ENCODE measurements around the gene PCDH9.

Gene PCDH9

DNA sequence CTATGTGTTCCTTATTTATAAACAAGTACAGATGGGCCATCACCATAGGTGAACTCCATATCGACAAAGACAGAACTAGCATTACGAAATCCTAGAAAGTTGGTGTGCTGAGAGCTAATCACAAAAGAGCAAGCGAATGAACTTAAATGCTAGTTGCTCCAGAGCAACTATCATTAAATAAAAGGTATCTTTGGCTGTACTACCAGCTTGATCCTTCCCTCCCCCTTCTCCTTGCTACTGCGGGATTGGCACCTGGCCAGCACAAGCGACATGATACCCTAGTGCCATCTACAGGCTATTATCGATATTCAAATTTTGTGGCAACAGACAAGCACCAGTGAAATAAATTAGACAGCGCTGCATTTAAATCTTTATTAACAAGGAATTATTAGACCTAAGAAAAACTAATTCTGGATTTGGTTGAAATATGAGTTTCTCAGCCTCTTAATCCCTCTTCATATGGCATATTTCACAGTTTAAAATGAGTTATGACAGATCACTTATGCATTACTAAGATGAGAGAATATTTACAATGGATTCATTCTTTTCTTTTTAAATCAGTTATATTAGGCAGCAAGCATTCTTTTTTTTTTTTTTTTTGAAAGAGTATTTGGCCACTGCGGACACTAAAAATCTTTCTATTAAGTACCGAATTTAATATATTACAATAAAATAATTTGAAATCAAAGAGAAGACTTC, 5.8 kb downstream of the PCDH9 start:
- H2BK5ac ChIP-seq (ENCODE audit: low read length) = no peak overlapping the region

DNA sequence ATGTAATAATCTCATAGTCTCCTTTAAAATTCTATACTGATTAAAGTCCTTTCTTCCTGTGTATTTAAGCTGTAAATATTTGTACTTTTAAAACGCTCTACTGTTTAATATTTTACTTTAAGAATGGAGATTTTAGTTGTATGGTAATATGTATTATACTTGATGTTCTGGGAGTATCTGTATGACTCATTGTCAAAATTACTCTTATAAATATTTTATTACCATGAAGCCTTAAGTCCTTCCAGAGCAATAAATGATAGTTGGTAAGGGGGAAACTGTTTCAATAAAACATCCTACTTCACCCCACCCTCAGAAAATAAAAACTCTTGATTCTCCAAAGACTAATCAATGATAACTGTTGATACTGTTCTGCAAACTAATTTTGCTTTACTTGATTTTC, 6.4 kb downstream of the PCDH9 start:
- peaks cover 0 to 10% of the 10 kb centered on the region in 2 donors for H3K9me3 ChIP-seq (replicated peaks in 1 of 2; ENCODE audit: control insufficient read depth in 2 of 2, insufficient read depth in 1 of 2, low read depth in 1 of 2, low read length in 2 of 2)
- no peak overlapping the region for H3K4ac ChIP-seq (ENCODE audit: low read length)
- peak overlapping the region; percentile 4 for H2AFZ ChIP-seq (ENCODE audit: low read length)
- H3K23ac ChIP-seq (ENCODE audit: low read depth, low read length, poor library complexity) = no peak overlapping the region
- no peak overlapping the region for H4K8ac ChIP-seq (ENCODE audit: low read depth, low read length)
- H3K79me1 ChIP-seq (ENCODE audit: low read depth, low read length) = no peaks in the 10 kb centered on the region
- no peak overlapping the region for H3K27ac ChIP-seq (replicated peaks; ENCODE audit: low read length)
- peaks cover 0 to 23% of the 10 kb centered on the region in 2 donors for H3K36me3 ChIP-seq (replicated peaks in 1 of 2; ENCODE audit: control insufficient read depth in 2 of 2, insufficient read depth in 2 of 2, low read length in 2 of 2)
- peak overlapping the region in 1 of 2 donors; percentile 14 for H3K4me3 ChIP-seq (ENCODE audit: low read length in 2 of 2)
- no peak overlapping the region for H4K91ac ChIP-seq (ENCODE audit: low read depth, low read length, poor library complexity)
- no peak overlapping the region for H2BK120ac ChIP-seq (ENCODE audit: low read depth, low read length)
- H3K18ac ChIP-seq (ENCODE audit: low read length) = no peak overlapping the region
- no CpG with 5 or more reads among the region's 1 CpG for WGBS, 2 donors (ENCODE audit: extremely low coverage in 2 of 2, insufficient read length in 2 of 2, insufficient replicate concordance in 1 of 2)
- H3K9ac ChIP-seq (ENCODE audit: low read depth, low read length, poor library complexity) = no peak overlapping the region
- H3K4me1 ChIP-seq (ENCODE audit: control insufficient read depth in 2 of 2, insufficient read depth in 1 of 2, low read depth in 1 of 2, low read length in 2 of 2) = peaks cover 3 to 10% of the 10 kb centered on the region in 2 donors
- no peak overlapping the region for H2AK5ac ChIP-seq (ENCODE audit: low read depth, low read length)
- H2BK15ac ChIP-seq (ENCODE audit: low read length) = no peak overlapping the region
- H3K27me3 ChIP-seq (ENCODE audit: control insufficient read depth in 3 of 3, insufficient read depth in 3 of 3, low read depth in 1 of 3, low read length in 3 of 3) = no peaks in the 10 kb centered on the region
- no peak overlapping the region for H3K4me2 ChIP-seq (ENCODE audit: insufficient read depth, low read length, poor library complexity, severe bottlenecking)
- no peak overlapping the region for H3K14ac ChIP-seq (ENCODE audit: low read length)
- no peak overlapping the region for H2BK12ac ChIP-seq (ENCODE audit: low read length)
- DNase-seq (ENCODE audit: low spot score) = no peak
- no peak overlapping the region for H2BK5ac ChIP-seq (ENCODE audit: low read length)

More for the DNA sequence above, 5.8 kb downstream of the PCDH9 start:
- Histone ChIP-seq H3K4me1 (ENCODE audit: control insufficient read depth in 2 of 2, insufficient read depth in 1 of 2, low read depth in 1 of 2, low read length in 2 of 2) (peaks cover 3 to 10% of the 10 kb centered on the region in 2 donors), H2BK15ac (ENCODE audit: low read length) (no peak overlapping the region), H3K9ac (ENCODE audit: low read depth, low read length, poor library complexity) (no peak overlapping the region), H3K18ac (ENCODE audit: low read length) (no peak overlapping the region), H4K91ac (ENCODE audit: low read depth, low read length, poor library complexity) (no peak overlapping the region), H2AFZ (ENCODE audit: low read length) (peak overlapping the region; percentile 4), H3K79me1 (ENCODE audit: low read depth, low read length) (no peaks in the 10 kb centered on the region), H3K4me3 (ENCODE audit: low read length in 2 of 2) (peak overlapping the region in 1 of 2 donors; percentile 14), H2BK12ac (ENCODE audit: low read length) (no peak overlapping the region), H3K36me3 (replicated peaks in 1 of 2; ENCODE audit: control insufficient read depth in 2 of 2, insufficient read depth in 2 of 2, low read length in 2 of 2) (peaks cover 0 to 23% of the 10 kb centered on the region in 2 donors), H3K27me3 (ENCODE audit: control insufficient read depth in 3 of 3, insufficient read depth in 3 of 3, low read depth in 1 of 3, low read length in 3 of 3) (no peaks in the 10 kb centered on the region), H4K8ac (ENCODE audit: low read depth, low read length) (no peak overlapping the region), H3K9me3 (replicated peaks in 1 of 2; ENCODE audit: control insufficient read depth in 2 of 2, insufficient read depth in 1 of 2, low read depth in 1 of 2, low read length in 2 of 2) (peaks cover 0 to 10% of the 10 kb centered on the region in 2 donors), H2BK120ac (ENCODE audit: low read depth, low read length) (no peak overlapping the region), H3K4me2 (ENCODE audit: insufficient read depth, low read length, poor library complexity, severe bottlenecking) (no peak overlapping the region), H3K23ac (ENCODE audit: low read depth, low read length, poor library complexity) (no peak overlapping the region), H3K14ac (ENCODE audit: low read length) (no peak overlapping the region), H3K27ac (replicated peaks; ENCODE audit: low read length) (no peak overlapping the region), H3K4ac (ENCODE audit: low read length) (no peak overlapping the region), H2AK5ac (ENCODE audit: low read depth, low read length) (no peak overlapping the region)
- peak; percentile 56 for DNase-seq (ENCODE audit: low spot score)
- WGBS, 2 donors (ENCODE audit: extremely low coverage in 2 of 2, insufficient read length in 2 of 2, insufficient replicate concordance in 1 of 2) = no CpG with 5 or more reads among the region's 9 CpGs

- H3K36me3 ChIP-seq (replicated peaks in 1 of 2; ENCODE audit: control insufficient read depth in 2 of 2, insufficient read depth in 2 of 2, low read length in 2 of 2) = peaks cover 0 to 23% of the 10 kb centered on the region in 2 donors
- H3K9ac ChIP-seq (ENCODE audit: low read depth, low read length, poor library complexity) = no peak overlapping the region
- no peak overlapping the region for H2BK5ac ChIP-seq (ENCODE audit: low read length)
- H3K4me3 ChIP-seq (ENCODE audit: low read length in 2 of 2) = no peak overlapping the region
- no peak overlapping the region for H2BK120ac ChIP-seq (ENCODE audit: low read depth, low read length)
- H3K4me2 ChIP-seq (ENCODE audit: insufficient read depth, low read length, poor library complexity, severe bottlenecking) = no peak overlapping the region
- H2BK15ac ChIP-seq (ENCODE audit: low read length) = no peak overlapping the region
- no peak overlapping the region for H2AK5ac ChIP-seq (ENCODE audit: low read depth, low read length)
- H3K9me3 ChIP-seq (replicated peaks in 1 of 2; ENCODE audit: control insufficient read depth in 2 of 2, insufficient read depth in 1 of 2, low read depth in 1 of 2, low read length in 2 of 2) = peaks cover 0 to 10% of the 10 kb centered on the region in 2 donors
- no peaks in the 10 kb centered on the region for H3K27me3 ChIP-seq (ENCODE audit: control insufficient read depth in 3 of 3, insufficient read depth in 3 of 3, low read depth in 1 of 3, low read length in 3 of 3)
- H3K79me1 ChIP-seq (ENCODE audit: low read depth, low read length) = no peaks in the 10 kb centered on the region
- no peak overlapping the region for H3K27ac ChIP-seq (replicated peaks; ENCODE audit: low read length)
- H4K8ac ChIP-seq (ENCODE audit: low read depth, low read length) = no peak overlapping the region
- H2BK12ac ChIP-seq (ENCODE audit: low read length) = no peak overlapping the region
- no peak overlapping the region for H3K23ac ChIP-seq (ENCODE audit: low read depth, low read length, poor library complexity)
- H3K18ac ChIP-seq (ENCODE audit: low read length) = no peak overlapping the region
- no peak overlapping the region for H3K4ac ChIP-seq (ENCODE audit: low read length)
- DNase-seq (ENCODE audit: low spot score) = no peak
- H3K4me1 ChIP-seq (ENCODE audit: control insufficient read depth in 2 of 2, insufficient read depth in 1 of 2, low read depth in 1 of 2, low read length in 2 of 2) = peaks cover 3 to 8% of the 10 kb centered on the region in 2 donors
- H2AFZ ChIP-seq (ENCODE audit: low read length) = no peak overlapping the region
- no CpG with 5 or more reads among the region's 2 CpGs for WGBS, 2 donors (ENCODE audit: extremely low coverage in 2 of 2, insufficient read length in 2 of 2, insufficient replicate concordance in 1 of 2)
- H3K14ac ChIP-seq (ENCODE audit: low read length) = no peak overlapping the region
- H4K91ac ChIP-seq (ENCODE audit: low read depth, low read length, poor library complexity) = no peak overlapping the region
Observed at GRCh38 chr13:67223024-67223423, 7.1 kb downstream of the PCDH9 start.

DNA sequence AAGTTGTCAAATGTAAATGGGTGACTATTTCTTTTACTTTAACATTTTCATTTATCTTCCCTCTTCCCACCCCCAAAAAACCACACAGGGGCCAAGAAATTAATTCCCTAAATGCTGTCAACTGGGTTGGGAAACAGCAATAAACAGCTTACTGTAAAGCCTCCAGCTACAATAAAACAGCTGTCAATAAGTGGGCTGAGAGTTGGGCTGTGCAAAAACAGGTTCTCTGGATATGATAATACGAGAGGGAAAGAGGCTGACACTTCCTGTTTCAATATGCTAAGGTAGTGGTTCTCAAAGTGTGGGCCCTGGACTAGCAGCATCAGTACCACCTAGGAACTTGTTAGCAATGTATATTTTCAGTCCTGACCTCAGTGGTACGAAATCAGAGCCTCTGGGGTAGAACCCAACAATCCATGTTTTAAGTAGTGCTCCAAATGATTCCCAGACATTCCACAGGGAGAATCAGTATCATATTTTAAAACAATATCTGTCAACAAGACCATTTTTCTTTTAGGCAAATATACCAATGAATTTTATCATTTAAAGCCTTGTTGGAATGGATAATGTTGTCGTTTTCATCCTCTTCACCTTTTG, 8.4 kb downstream of the PCDH9 start:
- Histone ChIP-seq H2AK5ac (ENCODE audit: low read depth, low read length) (no peak overlapping the region), H3K14ac (ENCODE audit: low read length) (no peak overlapping the region), H2BK120ac (ENCODE audit: low read depth, low read length) (no peak overlapping the region), H3K4me2 (ENCODE audit: insufficient read depth, low read length, poor library complexity, severe bottlenecking) (no peak overlapping the region), H3K23ac (ENCODE audit: low read depth, low read length, poor library complexity) (no peak overlapping the region), H3K36me3 (replicated peaks in 1 of 2; ENCODE audit: control insufficient read depth in 2 of 2, insufficient read depth in 2 of 2, low read length in 2 of 2) (peaks cover 0 to 16% of the 10 kb centered on the region in 2 donors), H2BK15ac (ENCODE audit: low read length) (no peak overlapping the region), H3K27me3 (ENCODE audit: control insufficient read depth in 3 of 3, insufficient read depth in 3 of 3, low read depth in 1 of 3, low read length in 3 of 3) (no peaks in the 10 kb centered on the region), H3K27ac (replicated peaks; ENCODE audit: low read length) (no peak overlapping the region), H3K4me1 (ENCODE audit: control insufficient read depth in 2 of 2, insufficient read depth in 1 of 2, low read depth in 1 of 2, low read length in 2 of 2) (peaks cover 3 to 4% of the 10 kb centered on the region in 2 donors), H3K79me1 (ENCODE audit: low read depth, low read length) (no peaks in the 10 kb centered on the region), H3K4me3 (ENCODE audit: low read length in 2 of 2) (no peak overlapping the region), H2AFZ (ENCODE audit: low read length) (peak overlapping the region; percentile 16), H4K8ac (ENCODE audit: low read depth, low read length) (no peak overlapping the region), H2BK5ac (ENCODE audit: low read length) (no peak overlapping the region), H3K9ac (ENCODE audit: low read depth, low read length, poor library complexity) (no peak overlapping the region), H2BK12ac (ENCODE audit: low read length) (no peak overlapping the region), H3K9me3 (replicated peaks in 1 of 2; ENCODE audit: control insufficient read depth in 2 of 2, insufficient read depth in 1 of 2, low read depth in 1 of 2, low read length in 2 of 2) (peaks cover 0 to 7% of the 10 kb centered on the region in 2 donors), H4K91ac (ENCODE audit: low read depth, low read length, poor library complexity) (no peak overlapping the region), H3K18ac (ENCODE audit: low read length) (no peak overlapping the region), H3K4ac (ENCODE audit: low read length) (no peak overlapping the region)
- no peak for DNase-seq (ENCODE audit: low spot score)
- no CpG with 5 or more reads among the region's 3 CpGs for WGBS, 2 donors (ENCODE audit: extremely low coverage in 2 of 2, insufficient read length in 2 of 2, insufficient replicate concordance in 1 of 2)

Data from neuronal stem cell (in vitro differentiated cells).